ENCODE results near the gene MPZL2. TPM values are rescaled to one million over a fixed set of nuclear protein-coding genes. Genes with fewer than 3 reads are reported as not detected.

MPZL2 gene
- polyA plus RNA-seq, 1 donor from 2014 or later = not detected

DNA sequence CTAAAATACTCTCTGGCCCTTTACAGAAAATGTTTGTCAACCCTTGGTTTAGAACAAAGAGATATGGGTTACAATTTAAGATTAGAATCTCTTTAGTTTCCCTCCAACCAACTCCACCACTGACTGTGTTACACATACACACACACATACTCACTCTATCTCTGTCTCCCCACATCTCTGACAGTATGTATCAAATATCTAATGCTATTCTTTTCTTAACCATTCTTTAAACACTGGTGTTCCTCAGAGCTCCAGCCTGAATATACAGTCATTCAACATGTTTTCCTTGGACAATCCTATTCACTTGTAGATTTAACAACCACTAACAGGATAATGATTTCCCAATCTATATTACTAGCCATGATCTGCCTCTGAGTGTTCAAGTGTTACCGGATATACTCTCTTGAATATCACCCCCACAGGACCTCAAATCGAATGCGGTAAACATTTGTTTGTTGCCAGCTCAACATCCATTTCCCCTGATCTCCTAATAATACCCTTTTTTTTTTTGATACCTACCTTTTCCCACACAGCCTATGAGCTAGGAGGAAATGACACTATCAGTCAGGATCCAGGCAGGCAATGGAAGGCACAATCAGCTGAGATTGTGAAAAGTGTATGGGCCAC lies 18.0 kb downstream of the MPZL2 start:
- H3K27ac ChIP-seq (ENCODE audit: low read length) = no peak overlapping the region
- TF ChIP-seq MXI1 (conservative IDR thresholded peaks at IDR 0.05; ENCODE audit: poor library complexity, severe bottlenecking) = no peak
- TF ChIP-seq POLR2AphosphoS5 (IDR thresholded peaks at IDR 0.05) = no peak
- no peak for TF ChIP-seq SMC3 (conservative IDR thresholded peaks at IDR 0.05; ENCODE audit: poor library complexity)
- TF ChIP-seq TAF1 (IDR thresholded peaks at IDR 0.05; ENCODE audit: low read depth) = no peak
- no peak for TF ChIP-seq EP300 (conservative IDR thresholded peaks at IDR 0.05; ENCODE audit: poor library complexity, severe bottlenecking)
- no peak for TF ChIP-seq RAD21 (conservative IDR thresholded peaks at IDR 0.05)
- TF ChIP-seq, protein P1, sequence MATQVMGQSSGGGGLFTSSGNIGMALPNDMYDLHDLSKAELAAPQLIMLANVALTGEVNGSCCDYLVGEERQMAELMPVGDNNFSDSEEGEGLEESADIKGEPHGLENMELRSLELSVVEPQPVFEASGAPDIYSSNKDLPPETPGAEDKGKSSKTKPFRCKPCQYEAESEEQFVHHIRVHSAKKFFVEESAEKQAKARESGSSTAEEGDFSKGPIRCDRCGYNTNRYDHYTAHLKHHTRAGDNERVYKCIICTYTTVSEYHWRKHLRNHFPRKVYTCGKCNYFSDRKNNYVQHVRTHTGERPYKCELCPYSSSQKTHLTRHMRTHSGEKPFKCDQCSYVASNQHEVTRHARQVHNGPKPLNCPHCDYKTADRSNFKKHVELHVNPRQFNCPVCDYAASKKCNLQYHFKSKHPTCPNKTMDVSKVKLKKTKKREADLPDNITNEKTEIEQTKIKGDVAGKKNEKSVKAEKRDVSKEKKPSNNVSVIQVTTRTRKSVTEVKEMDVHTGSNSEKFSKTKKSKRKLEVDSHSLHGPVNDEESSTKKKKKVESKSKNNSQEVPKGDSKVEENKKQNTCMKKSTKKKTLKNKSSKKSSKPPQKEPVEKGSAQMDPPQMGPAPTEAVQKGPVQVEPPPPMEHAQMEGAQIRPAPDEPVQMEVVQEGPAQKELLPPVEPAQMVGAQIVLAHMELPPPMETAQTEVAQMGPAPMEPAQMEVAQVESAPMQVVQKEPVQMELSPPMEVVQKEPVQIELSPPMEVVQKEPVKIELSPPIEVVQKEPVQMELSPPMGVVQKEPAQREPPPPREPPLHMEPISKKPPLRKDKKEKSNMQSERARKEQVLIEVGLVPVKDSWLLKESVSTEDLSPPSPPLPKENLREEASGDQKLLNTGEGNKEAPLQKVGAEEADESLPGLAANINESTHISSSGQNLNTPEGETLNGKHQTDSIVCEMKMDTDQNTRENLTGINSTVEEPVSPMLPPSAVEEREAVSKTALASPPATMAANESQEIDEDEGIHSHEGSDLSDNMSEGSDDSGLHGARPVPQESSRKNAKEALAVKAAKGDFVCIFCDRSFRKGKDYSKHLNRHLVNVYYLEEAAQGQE (IDR thresholded peaks at IDR 0.05; ENCODE audit: borderline replicate concordance) = no peak
- H3K79me2 ChIP-seq (replicated peaks; ENCODE audit: insufficient read depth, low read length) = no peaks in the 10 kb centered on the region
- no peaks in the 10 kb centered on the region for H4K20me1 ChIP-seq (ENCODE audit: insufficient read depth)
- no peak overlapping the region for H3K9ac ChIP-seq (ENCODE audit: low read length)
- H3K4me3 ChIP-seq (ENCODE audit: low read length) = no peak overlapping the region
- no peaks in the 10 kb centered on the region for H3K9me2 ChIP-seq (ENCODE audit: insufficient read depth, low read length)
- H2AFZ ChIP-seq (ENCODE audit: low read depth, low read length) = no peak overlapping the region
- no peaks in the 10 kb centered on the region for H3K36me3 ChIP-seq (ENCODE audit: insufficient read depth, low read length)
- no peaks in the 10 kb centered on the region for H3K9me3 ChIP-seq (ENCODE audit: low read length)
- no peaks in the 10 kb centered on the region for H3K27me3 ChIP-seq (ENCODE audit: insufficient read depth, low read depth, low read length)
- no peak overlapping the region for H3K4me2 ChIP-seq (ENCODE audit: low read length)
- H3F3A ChIP-seq (ENCODE audit: insufficient read depth, low read length, poor library complexity, severe bottlenecking) = no peaks in the 10 kb centered on the region

DNA sequence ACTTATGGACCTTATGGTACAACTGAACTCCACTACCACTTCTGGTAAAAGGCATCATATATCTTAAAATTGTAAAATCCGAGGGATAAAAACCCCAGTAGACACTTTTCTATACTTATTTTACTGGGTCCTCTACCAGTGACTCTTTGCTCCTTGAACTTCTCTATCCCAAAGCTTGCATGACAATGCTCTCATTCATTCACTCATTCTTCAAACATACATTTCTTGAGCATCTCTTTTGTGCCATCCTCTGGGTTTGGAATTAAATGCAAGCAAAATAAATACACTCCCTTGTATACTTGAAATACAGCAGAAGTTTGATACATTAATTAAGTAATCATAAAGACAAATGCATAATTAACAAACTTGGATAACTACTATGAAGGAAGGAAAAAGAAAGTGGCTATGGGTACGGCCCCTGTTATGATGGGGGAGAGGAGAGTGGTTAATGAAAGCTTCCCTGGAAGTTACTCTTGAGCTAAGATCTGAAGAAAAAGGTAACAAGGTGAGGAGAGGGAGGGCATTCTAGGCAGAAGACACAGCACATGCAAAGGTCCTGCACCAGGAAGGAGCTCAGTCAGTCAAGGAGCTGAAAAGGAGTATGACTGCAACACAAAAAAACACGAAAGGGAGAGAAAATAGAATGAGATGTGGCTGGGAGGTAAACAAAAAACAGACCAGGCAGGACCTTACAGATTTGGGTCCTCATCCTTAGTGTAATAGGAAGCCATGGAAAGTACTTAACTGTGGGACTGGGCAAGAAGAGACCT lies 19.9 kb downstream of the MPZL2 start:
- TF ChIP-seq SMC3 (conservative IDR thresholded peaks at IDR 0.05; ENCODE audit: poor library complexity) = no peak
- TF ChIP-seq, protein P1 (IDR thresholded peaks at IDR 0.05; ENCODE audit: borderline replicate concordance) = no peak
- no peak for TF ChIP-seq EZH2 (IDR thresholded peaks at IDR 0.05; ENCODE audit: borderline replicate concordance, insufficient read depth, low read length, poor library complexity, severe bottlenecking)
- TF ChIP-seq RAD21 (conservative IDR thresholded peaks at IDR 0.05) = no peak
- TF ChIP-seq TAF1 (IDR thresholded peaks at IDR 0.05; ENCODE audit: low read depth) = no peak
- TF ChIP-seq MXI1 (conservative IDR thresholded peaks at IDR 0.05; ENCODE audit: poor library complexity, severe bottlenecking) = no peak
- TF ChIP-seq, protein P2, sequence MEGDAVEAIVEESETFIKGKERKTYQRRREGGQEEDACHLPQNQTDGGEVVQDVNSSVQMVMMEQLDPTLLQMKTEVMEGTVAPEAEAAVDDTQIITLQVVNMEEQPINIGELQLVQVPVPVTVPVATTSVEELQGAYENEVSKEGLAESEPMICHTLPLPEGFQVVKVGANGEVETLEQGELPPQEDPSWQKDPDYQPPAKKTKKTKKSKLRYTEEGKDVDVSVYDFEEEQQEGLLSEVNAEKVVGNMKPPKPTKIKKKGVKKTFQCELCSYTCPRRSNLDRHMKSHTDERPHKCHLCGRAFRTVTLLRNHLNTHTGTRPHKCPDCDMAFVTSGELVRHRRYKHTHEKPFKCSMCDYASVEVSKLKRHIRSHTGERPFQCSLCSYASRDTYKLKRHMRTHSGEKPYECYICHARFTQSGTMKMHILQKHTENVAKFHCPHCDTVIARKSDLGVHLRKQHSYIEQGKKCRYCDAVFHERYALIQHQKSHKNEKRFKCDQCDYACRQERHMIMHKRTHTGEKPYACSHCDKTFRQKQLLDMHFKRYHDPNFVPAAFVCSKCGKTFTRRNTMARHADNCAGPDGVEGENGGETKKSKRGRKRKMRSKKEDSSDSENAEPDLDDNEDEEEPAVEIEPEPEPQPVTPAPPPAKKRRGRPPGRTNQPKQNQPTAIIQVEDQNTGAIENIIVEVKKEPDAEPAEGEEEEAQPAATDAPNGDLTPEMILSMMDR (IDR thresholded peaks at IDR 0.05; ENCODE audit: poor library complexity, severe bottlenecking) = no peak
- TF ChIP-seq POLR2AphosphoS5 (IDR thresholded peaks at IDR 0.05) = no peak
- TF ChIP-seq EP300 (conservative IDR thresholded peaks at IDR 0.05; ENCODE audit: poor library complexity, severe bottlenecking) = no peak
- H3K36me3 ChIP-seq (ENCODE audit: insufficient read depth, low read length) = no peaks in the 10 kb centered on the region

More for the DNA sequence above, 19.9 kb downstream of the MPZL2 start:
- Histone ChIP-seq H3K4me2 (ENCODE audit: low read length) (no peak overlapping the region), H3F3A (ENCODE audit: insufficient read depth, low read length, poor library complexity, severe bottlenecking) (no peaks in the 10 kb centered on the region), H3K27ac (ENCODE audit: low read length) (no peak overlapping the region), H3K4me3 (ENCODE audit: low read length) (no peak overlapping the region), H3K9ac (ENCODE audit: low read length) (no peak overlapping the region), H4K20me1 (ENCODE audit: insufficient read depth) (no peaks in the 10 kb centered on the region), H3K27me3 (ENCODE audit: insufficient read depth, low read depth, low read length) (no peaks in the 10 kb centered on the region), H3K79me2 (replicated peaks; ENCODE audit: insufficient read depth, low read length) (no peaks in the 10 kb centered on the region), H2AFZ (ENCODE audit: low read depth, low read length) (no peak overlapping the region), H3K9me3 (ENCODE audit: low read length) (no peaks in the 10 kb centered on the region), H3K9me2 (ENCODE audit: insufficient read depth, low read length) (no peaks in the 10 kb centered on the region)
